Measurements from ENCODE around the gene ZFAND2A.

ZFAND2A gene

GRCh38 chr7:1114505-1114904 is 45.5 kb downstream of the ZFAND2A start:
- ATAC-seq = no peak
- TF ChIP-seq ARNTL (CRISPR knock-in tag; IDR thresholded peaks at IDR 0.05; ENCODE audit: borderline replicate concordance, low read depth) (no peak), POU6F1 (CRISPR knock-in tag; IDR thresholded peaks at IDR 0.05; ENCODE audit: borderline replicate concordance, low read depth) (no peak), ZNF70 (CRISPR knock-in tag; IDR thresholded peaks at IDR 0.05) (no peak), PATZ1 (CRISPR knock-in tag; IDR thresholded peaks at IDR 0.05; ENCODE audit: borderline replicate concordance) (no peak), SNAI2 (CRISPR knock-in tag; IDR thresholded peaks at IDR 0.05) (no peak), CREB5 (CRISPR knock-in tag; IDR thresholded peaks at IDR 0.05; ENCODE audit: low read depth) (no peak)

GRCh38 chr7:1114088-1114487 is 45.9 kb downstream of the ZFAND2A start:
- TF ChIP-seq SNAI2 (CRISPR knock-in tag; IDR thresholded peaks at IDR 0.05) = no peak

GRCh38 chr7:1113548-1113885 is 46.5 kb downstream of the ZFAND2A start:
- no peak for ATAC-seq
- no peak for TF ChIP-seq ESRRG (CRISPR knock-in tag; IDR thresholded peaks at IDR 0.05)
- no peak for TF ChIP-seq PATZ1 (CRISPR knock-in tag; IDR thresholded peaks at IDR 0.05; ENCODE audit: borderline replicate concordance)
- TF ChIP-seq ZNF70 (CRISPR knock-in tag; IDR thresholded peaks at IDR 0.05) = no peak
- no peak for TF ChIP-seq CSDC2 (CRISPR knock-in tag; IDR thresholded peaks at IDR 0.05)
- TF ChIP-seq ZFP3 (CRISPR knock-in tag; IDR thresholded peaks at IDR 0.05) = no peak
- no peak for TF ChIP-seq ARNTL (CRISPR knock-in tag; IDR thresholded peaks at IDR 0.05; ENCODE audit: borderline replicate concordance, low read depth)

More at GRCh38 chr7:1114088-1114487, 45.9 kb downstream of the ZFAND2A start:
- ATAC-seq = no peak

GRCh38 chr7:1112625-1113547 is 47.1 kb downstream of the ZFAND2A start:
- no peak for ATAC-seq
- TF ChIP-seq SNAI2 (CRISPR knock-in tag; IDR thresholded peaks at IDR 0.05) (no peak), ZNF565 (CRISPR knock-in tag; conservative IDR thresholded peaks at IDR 0.05; ENCODE audit: low read depth) (no peak), ARNTL (CRISPR knock-in tag; IDR thresholded peaks at IDR 0.05; ENCODE audit: borderline replicate concordance, low read depth) (no peak), BACH2 (CRISPR knock-in tag; IDR thresholded peaks at IDR 0.05; ENCODE audit: borderline replicate concordance) (no peak), CREB5 (CRISPR knock-in tag; IDR thresholded peaks at IDR 0.05; ENCODE audit: low read depth) (no peak), ZC3H10 (CRISPR knock-in tag; IDR thresholded peaks at IDR 0.05) (no peak), RARB (CRISPR knock-in tag; IDR thresholded peaks at IDR 0.05) (no peak), ZNF70 (CRISPR knock-in tag; IDR thresholded peaks at IDR 0.05) (no peak), POU6F1 (CRISPR knock-in tag; IDR thresholded peaks at IDR 0.05; ENCODE audit: borderline replicate concordance, low read depth) (no peak), TSHZ2 (CRISPR knock-in tag; IDR thresholded peaks at IDR 0.05) (no peak), OSR1 (CRISPR knock-in tag; IDR thresholded peaks at IDR 0.05) (no peak), GLIS3 (CRISPR knock-in tag; IDR thresholded peaks at IDR 0.05) (no peak), ZFP3 (CRISPR knock-in tag; IDR thresholded peaks at IDR 0.05) (no peak), ZFP30 (CRISPR knock-in tag; IDR thresholded peaks at IDR 0.05) (no peak), TOX (CRISPR knock-in tag; IDR thresholded peaks at IDR 0.05; ENCODE audit: borderline replicate concordance) (no peak), PATZ1 (CRISPR knock-in tag; IDR thresholded peaks at IDR 0.05; ENCODE audit: borderline replicate concordance) (no peak)
